Fibroblast of the aortic adventitia (primary cell): ENCODE data around the gene JAKMIP3. TPM values are rescaled to one million over a fixed set of nuclear protein-coding genes. Genes with fewer than 3 reads are reported as not detected.
A peak's percentile ranks its signal among the peaks of the same experiment; 100 is the strongest.

Source experiments
- DNase-seq: peaks from one replicate; pipeline ENCODE4 v3.0.0-alpha.2; 2010; ENCODE audit warnings: low read depth
- H3K4me3 ChIP-seq: 2 replicates; pipeline ENCODE4 v1.5.1; 2011; ENCODE audit warnings: low read depth, mild to moderate bottlenecking, control low read depth, low read length, moderate library complexity
- total RNA-seq: library from RNA; depleted of rRNA; stranded (reverse); fragments of >200 nt; gene quantifications from 2 replicates; pipeline ENCODE4 v1.2.3, GENCODE V29; 2012; ENCODE audit warnings: low replicate concordance
- TF ChIP-seq, protein P1 (sequence below): IDR thresholded peaks from 2 replicates; pipeline ENCODE4 v1.5.1; 2011; ENCODE audit warnings: mild to moderate bottlenecking, low read length, control low read depth, inconsistent platforms; ENCODE audit not compliant: insufficient read depth

Gene JAKMIP3
- total RNA-seq, 1 donor, result 0.09 TPM

DNA sequence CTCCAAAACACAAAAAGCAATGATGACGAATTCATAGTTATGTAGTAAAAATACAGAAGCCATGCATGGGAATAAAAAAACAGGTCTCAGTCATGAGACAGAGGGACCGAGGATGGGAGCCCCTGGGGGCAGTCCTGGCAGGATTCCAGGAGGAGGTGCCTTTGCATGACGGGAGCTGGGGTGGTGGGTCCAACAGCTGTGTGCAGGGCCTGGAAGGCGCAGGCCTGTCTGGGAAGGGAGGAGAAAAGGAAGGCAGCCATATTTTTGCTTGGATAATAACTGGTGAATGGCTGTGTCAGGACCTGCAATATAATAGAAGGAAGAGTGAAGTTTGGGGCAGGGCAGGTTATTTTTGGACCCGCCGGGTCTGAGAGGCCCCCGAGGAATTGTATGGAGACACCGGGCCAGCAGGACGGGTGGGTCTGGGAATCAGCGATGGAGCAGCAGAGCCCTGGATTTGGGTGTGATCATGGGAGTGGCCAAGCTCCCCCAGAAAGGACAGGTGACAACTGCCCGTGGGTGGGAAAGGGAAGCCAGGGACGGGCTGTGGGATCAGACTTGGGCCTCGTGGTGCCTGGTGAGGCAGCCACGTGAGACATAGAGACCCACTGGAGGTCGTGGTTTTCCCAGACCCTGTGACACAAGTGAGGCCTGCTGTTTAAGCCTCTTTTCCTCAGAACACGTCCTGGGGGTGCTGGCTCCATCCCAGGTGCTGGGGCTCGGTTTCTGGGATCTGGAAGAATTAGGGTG is 2.9 kb upstream of the JAKMIP3 start:
- H3K4me3 ChIP-seq, result no peak overlapping the region
- DNase-seq, result no peak
- TF ChIP-seq, protein P1, sequence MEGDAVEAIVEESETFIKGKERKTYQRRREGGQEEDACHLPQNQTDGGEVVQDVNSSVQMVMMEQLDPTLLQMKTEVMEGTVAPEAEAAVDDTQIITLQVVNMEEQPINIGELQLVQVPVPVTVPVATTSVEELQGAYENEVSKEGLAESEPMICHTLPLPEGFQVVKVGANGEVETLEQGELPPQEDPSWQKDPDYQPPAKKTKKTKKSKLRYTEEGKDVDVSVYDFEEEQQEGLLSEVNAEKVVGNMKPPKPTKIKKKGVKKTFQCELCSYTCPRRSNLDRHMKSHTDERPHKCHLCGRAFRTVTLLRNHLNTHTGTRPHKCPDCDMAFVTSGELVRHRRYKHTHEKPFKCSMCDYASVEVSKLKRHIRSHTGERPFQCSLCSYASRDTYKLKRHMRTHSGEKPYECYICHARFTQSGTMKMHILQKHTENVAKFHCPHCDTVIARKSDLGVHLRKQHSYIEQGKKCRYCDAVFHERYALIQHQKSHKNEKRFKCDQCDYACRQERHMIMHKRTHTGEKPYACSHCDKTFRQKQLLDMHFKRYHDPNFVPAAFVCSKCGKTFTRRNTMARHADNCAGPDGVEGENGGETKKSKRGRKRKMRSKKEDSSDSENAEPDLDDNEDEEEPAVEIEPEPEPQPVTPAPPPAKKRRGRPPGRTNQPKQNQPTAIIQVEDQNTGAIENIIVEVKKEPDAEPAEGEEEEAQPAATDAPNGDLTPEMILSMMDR, result no peak

DNA sequence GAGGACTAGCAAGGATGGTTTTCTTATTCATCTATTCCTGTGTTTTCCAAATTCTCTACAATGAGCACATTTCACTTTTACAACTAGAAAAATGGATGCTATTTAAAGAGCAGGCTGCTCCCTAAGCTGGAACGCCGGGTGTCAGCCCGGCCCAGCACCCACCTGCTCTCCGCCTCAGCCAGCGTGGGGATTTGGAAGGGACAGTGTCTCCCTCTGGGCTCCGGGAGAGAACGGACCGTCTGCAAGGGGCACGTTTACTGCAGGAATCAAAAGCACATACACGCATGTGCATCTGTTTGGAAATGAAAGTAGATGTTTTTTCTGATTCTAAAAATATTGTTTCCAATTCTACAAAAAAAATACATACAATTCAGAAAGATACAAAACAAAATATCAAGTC is 2.3 kb upstream of the JAKMIP3 start:
- TF ChIP-seq, protein P1, result no peak
- no peak overlapping the region for H3K4me3 ChIP-seq
- no peak for DNase-seq

DNA sequence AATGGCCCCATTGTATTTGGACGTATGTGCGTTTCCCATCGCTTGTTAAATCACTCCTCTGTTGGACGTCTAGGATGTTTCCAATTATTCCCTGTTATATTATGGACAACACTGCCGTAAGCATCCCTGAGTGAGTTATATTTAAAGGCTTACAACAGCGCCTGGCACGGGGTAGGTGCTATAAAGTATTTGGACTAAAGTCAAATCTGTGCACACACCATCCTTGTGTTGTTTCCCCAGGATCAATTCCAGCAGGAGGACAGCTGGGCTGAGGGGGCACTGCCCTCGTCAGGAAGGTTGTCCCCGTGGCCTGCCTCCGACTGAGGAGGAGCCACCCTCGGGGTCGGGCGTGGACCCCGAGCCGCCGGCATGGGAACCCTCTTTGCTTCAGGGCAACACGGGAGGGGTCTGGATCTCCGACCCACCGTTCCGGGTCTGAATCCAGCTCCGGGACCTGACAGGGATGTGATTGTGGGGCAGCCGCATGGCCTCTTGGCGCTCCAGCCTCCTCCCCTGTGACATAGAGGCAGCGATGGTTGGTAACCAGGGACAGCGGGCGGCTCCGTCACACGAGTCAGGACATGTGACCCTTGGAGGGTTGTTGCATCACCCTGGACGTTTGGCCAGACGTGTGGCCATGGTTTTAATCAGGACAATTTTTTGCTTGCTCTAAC is 1.5 kb upstream of the JAKMIP3 start:
- TF ChIP-seq, protein P1, result no peak
- no peak overlapping the region for H3K4me3 ChIP-seq
- DNase-seq, result no peak

DNA sequence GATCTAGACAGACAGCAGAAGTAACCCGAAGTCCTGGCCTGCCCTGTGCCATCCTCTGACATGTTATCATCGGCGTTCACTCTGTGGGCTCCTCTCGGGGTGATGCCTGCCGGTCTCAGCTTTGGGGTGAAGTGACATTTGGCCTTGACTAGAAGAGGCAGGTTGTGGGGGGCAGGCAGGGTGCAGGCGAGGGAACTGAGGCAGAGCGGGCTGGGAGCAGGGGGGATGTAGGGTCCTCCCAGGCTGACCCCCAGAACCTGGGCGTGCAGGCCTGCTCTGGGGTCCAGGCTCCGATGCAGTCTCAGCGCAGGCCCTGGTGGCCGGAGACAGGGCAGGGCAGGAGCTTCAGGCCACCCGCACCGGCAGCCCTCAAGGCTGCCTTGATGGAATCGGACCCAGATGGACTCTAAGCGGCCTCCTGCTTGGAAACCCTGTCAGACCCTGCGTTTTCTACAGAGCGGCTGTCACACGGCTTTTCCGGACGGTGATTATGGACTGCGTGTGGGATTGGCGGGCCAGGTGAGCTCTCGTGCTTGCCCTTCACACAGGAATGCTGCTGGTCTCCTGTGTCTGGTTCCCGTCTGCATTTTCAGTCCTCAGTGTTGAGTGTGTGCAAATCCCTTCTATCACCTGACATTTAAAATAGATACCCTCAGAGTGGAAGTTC is 842 bp upstream of the JAKMIP3 start:
- H3K4me3 ChIP-seq, result no peak overlapping the region
- DNase-seq, result no peak
- TF ChIP-seq, protein P1, result no peak

DNA sequence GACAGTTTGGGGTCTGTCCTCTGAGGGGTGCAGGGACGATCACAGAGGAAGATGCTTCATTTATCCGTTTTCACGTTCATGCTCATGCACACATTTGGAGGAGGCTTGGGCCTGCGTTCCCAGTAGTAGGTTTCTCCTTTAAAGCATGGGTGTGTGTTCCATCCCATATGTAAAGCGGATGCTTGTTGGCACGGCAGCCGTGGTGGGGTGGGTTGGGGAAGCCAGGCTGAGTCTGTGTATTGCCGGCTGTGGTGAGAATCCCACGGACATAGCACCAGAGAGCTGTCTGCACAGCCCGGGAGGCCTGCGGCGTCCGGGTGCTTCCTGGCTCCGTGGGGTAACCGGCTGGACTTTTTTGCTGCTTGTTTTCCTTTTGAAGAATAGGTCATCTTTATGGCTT is 440 bp downstream of the JAKMIP3 start:
- H3K4me3 ChIP-seq, result peak overlapping the region; percentile 68
- no peak for DNase-seq
- TF ChIP-seq, protein P1, result no peak

DNA sequence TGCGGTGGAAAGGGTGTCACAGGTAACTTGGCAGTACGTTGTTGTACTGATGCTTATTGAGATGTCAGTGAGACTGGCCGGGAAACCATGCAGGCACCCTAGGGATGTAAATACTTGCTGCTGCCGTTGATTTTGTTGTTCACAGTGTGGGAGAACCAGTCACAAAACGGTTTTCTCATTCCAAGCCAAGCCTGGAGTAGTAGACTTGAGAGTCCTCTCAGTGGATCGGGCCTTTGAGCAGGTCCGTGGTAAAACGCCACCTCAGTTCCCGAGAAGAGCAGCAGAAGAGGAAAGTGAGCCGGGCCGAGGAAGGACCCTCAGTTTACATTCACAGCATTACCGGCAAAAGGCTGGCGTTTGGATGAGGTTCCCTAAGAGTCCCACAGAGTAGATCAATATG is 1.1 kb downstream of the JAKMIP3 start:
- no peak overlapping the region for H3K4me3 ChIP-seq
- DNase-seq, result no peak
- TF ChIP-seq, protein P1, result no peak
